Esophagus muscularis mucosa (tissue), 3 donors: ENCODE results near the gene NME2.

ENCODE experiments used
- CTCF ChIP-seq, 3 experiments: fragments of 200-600 bp in 2 of 3; fragments of 450-650 bp in 1 of 3; sonication (generic) in 2 of 3; IDR thresholded peaks; one replicate each; pipeline ENCODE4 v1.5.1; 2017 to 2019; ENCODE audit warnings: antibody characterized with exemption in 3 of 3, mild to moderate bottlenecking in 2 of 3, moderate library complexity in 1 of 3
- POLR2A ChIP-seq: fragments of 450-650 bp; IDR thresholded peaks from one replicate; pipeline ENCODE4 v1.6.1; 2017; ENCODE audit warnings: antibody characterized with exemption, moderate library complexity, mild to moderate bottlenecking, low read depth

DNA sequence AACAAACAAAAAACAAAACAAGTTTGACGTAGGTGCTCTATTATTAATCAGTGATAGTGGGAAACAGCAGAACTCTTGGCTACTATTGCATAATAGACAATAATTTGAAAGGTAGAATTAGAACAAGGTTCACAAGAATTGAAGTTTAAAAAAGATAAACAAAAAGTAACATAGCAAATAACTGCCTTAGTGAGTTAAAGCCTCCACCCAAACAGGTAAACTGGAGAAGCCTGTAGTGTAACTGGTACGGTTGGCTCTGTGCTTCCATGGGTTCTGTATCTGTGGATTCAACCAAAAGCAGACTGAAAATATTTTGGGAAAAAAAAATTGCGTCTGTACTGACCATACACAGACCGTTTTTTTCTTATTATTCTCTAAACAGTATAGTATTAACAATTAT, 55.1 kb downstream of the NME2 start:
- TF ChIP-seq CTCF (IDR thresholded peaks at IDR 0.05), result no peak
- TF ChIP-seq POLR2A, result no peak
